HUES64 (cell line): ENCODE data around the gene GRK6.
A peak's percentile ranks its signal among the peaks of the same experiment; 100 is the strongest.

Experiments used
- H3K27ac ChIP-seq: 2 replicates; pipeline ENCODE4 v1.7.0; 2013; ENCODE audit warnings: low read depth, low read length, inconsistent platforms
- H3K27me3 ChIP-seq: 2 replicates; pipeline ENCODE4 v1.6.1; 2013; ENCODE audit warnings: mild to moderate bottlenecking, low read length; ENCODE audit not compliant: insufficient read depth
- H3K36me3 ChIP-seq: 2 replicates; pipeline ENCODE4 v1.6.1; 2013; ENCODE audit warnings: mild to moderate bottlenecking, low read length; ENCODE audit not compliant: insufficient read depth
- H3K4me1 ChIP-seq: 2 replicates; pipeline ENCODE4 v1.6.1; 2013; ENCODE audit warnings: mild to moderate bottlenecking, low read length, moderate library complexity; ENCODE audit not compliant: insufficient read depth
- H3K4me3 ChIP-seq: 2 replicates; pipeline ENCODE4 v1.5.1; 2013; ENCODE audit warnings: mild to moderate bottlenecking, low read length, moderate library complexity
- H3K9ac ChIP-seq: 2 replicates; pipeline ENCODE4 v1.6.1; 2013; ENCODE audit warnings: mild to moderate bottlenecking, low read depth, low read length
- H3K9me3 ChIP-seq: 2 replicates; pipeline ENCODE4 v1.6.1; 2013; ENCODE audit warnings: low read depth, low read length; ENCODE audit not compliant: insufficient read depth
- WGBS: fragments of 150-250, 120-280 bp; methylation state at CpG from one replicate; pipeline ENCODE4 v1.1.7; 2013; ENCODE audit warnings: missing lambda C conversion rate; 5-methylcytosine and 5-hydroxymethylcytosine counted together

The GRK6 gene

DNA sequence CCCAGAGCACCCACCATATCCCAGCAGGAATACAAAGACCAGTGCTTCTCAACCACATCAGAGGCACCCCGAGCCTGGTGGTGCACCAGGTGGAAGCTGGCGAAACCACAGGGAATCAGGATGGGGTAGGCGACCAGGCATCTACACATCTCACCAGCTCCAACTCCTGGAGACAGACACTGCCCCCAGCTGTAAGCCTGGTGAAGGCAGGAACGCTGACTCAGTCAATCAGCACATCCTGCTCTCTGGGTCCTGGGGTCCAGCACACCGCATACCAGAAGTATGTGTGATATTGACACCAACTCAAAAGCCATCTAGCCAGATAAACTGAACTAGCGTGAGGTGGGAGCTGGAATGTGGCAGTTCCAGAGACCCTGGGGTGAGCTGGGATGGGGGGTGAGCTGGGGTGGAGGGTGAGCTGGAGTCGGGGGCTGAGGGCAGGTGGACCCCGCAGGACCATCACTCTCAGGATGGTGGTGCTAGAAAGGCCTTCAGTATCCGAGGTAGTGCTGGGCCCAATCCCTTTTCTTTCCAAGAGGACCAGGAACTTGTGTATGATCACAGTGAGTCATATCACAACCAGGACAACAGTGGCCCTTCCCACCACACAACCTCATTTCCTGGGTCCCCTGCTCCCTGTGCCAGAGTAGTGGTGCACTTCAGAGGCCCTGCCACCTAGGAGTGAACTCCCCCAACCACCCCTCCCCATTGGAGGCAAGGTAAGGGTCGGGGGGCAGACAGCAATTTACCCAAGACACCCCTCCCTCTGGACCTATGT, 44.5 kb downstream of the GRK6 start:
- WGBS = 88% methylated on average over 10 of the region's 10 CpGs
- Histone ChIP-seq H3K27ac (no peak overlapping the region), H3K36me3 (peaks cover 60% of the 10 kb centered on the region), H3K4me3 (peak overlapping the region; percentile 98; the same call in 1 of the 2 replicates), H3K4me1 (peaks cover 40% of the 10 kb centered on the region), H3K9me3 (no peaks in the 10 kb centered on the region), H3K9ac (no peak overlapping the region), H3K27me3 (no peaks in the 10 kb centered on the region)

DNA sequence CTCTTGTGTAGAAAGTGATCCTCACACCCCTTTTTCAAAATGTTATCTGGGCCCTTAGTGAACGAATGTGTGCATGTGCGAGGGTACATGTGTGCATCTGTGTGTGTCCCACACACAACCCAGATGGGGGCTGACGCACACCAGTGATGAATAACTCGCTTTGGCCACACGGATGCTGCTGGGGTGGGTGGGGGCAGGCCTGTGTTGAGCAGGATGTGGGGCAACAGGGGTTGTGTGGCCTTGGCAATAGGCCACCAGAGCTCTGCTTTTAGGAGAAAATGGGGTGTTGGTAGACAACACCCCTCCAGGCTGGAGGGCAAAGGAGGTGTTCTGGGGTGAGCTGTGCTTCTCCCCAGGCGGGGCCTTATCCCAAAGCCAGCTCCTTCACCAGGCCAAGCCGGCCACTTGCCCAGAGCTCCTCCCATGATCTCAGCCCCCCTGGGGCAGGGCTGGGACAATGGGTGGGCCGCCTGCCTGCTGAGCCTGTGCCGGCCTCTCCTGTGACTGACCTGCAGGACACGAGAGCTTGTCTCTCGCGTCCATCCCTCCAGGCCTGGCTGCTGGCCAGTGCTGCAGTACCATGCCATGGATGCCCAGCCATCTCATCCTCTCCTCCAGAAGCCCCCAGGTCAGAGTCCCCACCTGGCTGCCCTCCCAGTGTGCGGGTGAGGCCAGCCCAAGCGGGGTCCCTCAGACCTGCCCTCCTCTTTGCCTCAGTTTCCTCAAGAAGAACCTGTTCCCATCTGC, 45.3 kb downstream of the GRK6 start:
- peak overlapping the region; percentile 94 for H3K27ac ChIP-seq
- H3K9me3 ChIP-seq = no peaks in the 10 kb centered on the region
- peaks cover 52% of the 10 kb centered on the region for H3K36me3 ChIP-seq
- H3K4me1 ChIP-seq = peaks cover 40% of the 10 kb centered on the region
- H3K9ac ChIP-seq = peak overlapping the region; percentile 98
- H3K27me3 ChIP-seq = no peaks in the 10 kb centered on the region
- 63% methylated on average over 14 of the region's 14 CpGs for WGBS
- H3K4me3 ChIP-seq = peak overlapping the region; percentile 98

DNA sequence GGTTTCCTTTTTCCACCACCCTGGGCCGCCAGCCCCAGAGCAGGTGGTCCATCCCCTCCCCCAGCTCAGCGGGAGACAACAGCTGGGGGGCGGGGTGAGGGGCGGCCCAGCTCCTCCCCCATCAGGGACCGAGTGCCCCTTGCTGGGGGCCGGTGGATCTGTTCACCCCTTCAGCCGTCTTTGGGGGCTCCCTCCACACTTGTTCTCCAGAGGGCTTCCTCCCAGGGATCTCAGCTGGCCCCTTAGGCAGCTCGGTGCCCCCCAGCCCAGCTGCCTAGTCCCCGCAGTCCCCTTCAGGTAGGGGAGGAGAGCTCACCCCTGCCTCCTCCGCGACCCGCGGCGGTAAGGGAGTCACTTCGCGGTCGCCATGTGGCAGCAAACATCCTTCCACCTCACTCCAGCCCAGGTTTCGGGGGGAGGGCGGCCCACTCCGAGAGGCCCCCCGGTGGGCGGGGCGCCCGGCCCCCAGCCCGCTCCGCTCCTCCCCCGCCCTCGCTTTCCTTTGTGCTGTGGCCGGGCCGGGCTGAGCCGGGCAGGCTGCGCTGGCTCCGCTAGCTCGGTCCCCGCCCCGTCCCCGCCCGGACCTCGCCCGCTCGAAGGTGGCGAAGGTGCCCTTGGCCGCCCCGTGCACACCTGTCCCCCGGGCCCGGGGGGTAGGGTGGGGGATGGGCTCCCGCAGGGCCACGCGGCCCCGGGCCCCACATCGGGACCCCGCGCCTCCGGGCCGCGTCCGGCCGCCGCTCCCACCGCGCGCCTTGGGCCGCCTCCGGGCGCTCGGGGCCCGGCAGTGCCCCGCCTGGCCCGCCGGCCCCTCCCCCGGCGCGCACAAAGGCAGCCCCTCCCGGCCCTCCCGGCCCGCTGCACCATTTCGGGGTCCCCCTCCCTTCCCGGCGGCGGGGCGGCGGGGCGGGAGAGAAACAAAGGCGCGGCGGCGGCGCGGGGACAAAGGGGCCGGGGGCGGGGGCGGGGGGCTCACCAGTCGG, 46.3 kb downstream of the GRK6 start:
- H3K27ac ChIP-seq = peak overlapping the region; percentile 94
- H3K27me3 ChIP-seq = no peaks in the 10 kb centered on the region
- peak overlapping the region; percentile 98 for H3K9ac ChIP-seq
- H3K9me3 ChIP-seq = no peaks in the 10 kb centered on the region
- H3K4me1 ChIP-seq = peaks cover 40% of the 10 kb centered on the region
- H3K4me3 ChIP-seq = peak overlapping the region; percentile 98
- H3K36me3 ChIP-seq = peaks cover 42% of the 10 kb centered on the region
- WGBS = under 1% methylated on average over 93 of the region's 93 CpGs

DNA sequence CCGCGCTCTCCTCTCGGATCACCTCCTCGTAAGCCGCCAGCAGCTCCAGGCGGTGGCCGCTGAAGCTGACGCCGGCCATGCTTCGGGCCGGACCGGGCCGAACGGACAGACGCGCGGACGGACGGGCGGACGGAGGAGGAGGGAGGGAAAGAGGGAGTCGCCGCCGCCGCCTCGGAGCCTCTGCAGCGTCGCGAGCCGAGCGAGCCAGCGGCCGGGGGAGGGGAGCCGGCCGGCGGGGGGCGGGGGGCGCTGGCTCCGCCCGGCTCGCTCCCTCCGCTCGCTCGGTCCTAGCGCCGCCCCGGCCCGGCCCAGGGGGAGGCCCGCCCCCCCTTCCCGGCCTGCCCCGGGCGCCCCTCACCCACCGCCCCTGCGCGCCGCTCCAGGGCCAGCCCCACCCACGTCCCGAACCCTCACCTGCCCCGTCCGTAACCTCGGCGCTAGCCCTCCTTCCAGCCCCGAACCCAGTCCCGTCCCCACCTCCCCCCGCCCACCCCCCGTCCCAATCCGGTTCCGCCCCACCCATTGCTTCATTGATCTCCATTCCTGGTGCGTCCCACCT, 47.0 kb downstream of the GRK6 start, which contains the start of gene DBN1:
TSS of gene DBN1 (minus strand) at position 192 of the 559 bp plus-strand sequence. CDS start at position 79, 113 bp downstream.
- Histone ChIP-seq H3K9ac (peak within 1 kb of the TSS; percentile 98), H3K27ac (peak within 1 kb of the TSS; percentile 94), H3K36me3 (peaks cover 34% of the 10 kb centered on the region), H3K27me3 (no peaks in the 10 kb centered on the region), H3K4me3 (peak within 1 kb of the TSS; percentile 98), H3K4me1 (peaks cover 40% of the 10 kb centered on the region), H3K9me3 (no peaks in the 10 kb centered on the region)
- WGBS = under 1% methylated on average over 56 of the region's 69 CpGs

DNA sequence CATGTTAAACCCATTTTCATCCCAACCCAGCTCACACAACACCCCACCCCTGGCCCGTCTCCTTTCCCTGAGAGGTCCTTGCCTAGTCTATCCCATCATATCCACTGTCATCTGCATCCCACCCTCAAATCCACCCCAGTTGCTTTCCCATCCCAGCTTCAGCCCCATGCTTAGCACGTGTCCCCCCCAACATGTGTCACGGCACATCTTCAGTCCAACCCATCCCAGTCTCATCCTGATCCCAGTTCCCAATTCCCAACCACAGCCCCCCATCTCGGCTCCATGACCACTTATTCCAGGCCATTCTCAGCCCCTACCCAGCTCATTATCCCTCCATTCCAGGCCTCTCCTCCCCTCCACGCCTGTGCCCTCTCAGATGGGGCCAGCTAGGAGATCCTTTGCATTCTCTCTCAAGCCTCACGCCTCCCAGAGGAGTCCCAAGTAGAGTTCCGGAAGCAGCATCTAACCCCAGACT, 47.6 kb downstream of the GRK6 start:
- WGBS = 37% methylated on average over 7 of the region's 7 CpGs
- no peaks in the 10 kb centered on the region for H3K27me3 ChIP-seq
- H3K9me3 ChIP-seq = no peaks in the 10 kb centered on the region
- H3K4me3 ChIP-seq = peak overlapping the region; percentile 34
- H3K27ac ChIP-seq = no peak overlapping the region
- H3K36me3 ChIP-seq = peaks cover 29% of the 10 kb centered on the region
- H3K9ac ChIP-seq = no peak overlapping the region
- H3K4me1 ChIP-seq = peaks cover 40% of the 10 kb centered on the region

DNA sequence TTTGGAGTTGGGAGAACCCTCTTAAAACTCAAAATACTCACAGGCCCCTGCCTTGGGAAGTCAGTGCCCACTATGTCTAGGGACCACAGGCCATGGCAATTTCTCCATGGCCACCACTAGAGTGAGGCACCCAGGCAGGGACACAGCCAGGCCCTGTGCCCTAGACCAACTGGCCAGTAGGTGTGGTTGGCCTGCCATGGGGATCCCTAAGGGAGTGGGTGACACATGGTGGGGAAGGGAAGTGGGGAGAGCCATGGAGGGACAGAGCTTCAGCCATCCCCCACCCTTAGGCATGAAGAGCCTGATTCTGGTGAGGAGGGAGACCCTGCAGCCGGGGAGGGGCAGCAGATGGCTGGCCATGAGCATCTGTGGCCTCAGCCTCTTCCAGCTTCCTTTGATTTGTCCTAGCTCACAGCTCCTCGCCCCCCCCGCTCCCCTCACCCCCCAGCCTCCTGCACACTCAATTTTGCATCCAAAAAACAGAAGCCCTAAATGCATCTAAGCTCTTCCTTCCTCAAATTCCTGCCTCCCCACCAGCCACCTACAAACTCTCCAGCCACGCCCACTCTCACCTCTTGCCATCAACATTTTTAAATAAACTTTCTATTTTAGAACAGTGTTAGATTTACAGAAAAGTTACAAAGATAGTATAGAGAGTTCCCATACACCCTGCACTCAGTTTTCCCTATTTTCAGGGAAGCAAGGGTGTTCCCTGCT, 48.5 kb downstream of the GRK6 start:
- Histone ChIP-seq H3K36me3 (peaks cover 20% of the 10 kb centered on the region), H3K4me3 (no peak overlapping the region), H3K9ac (no peak overlapping the region), H3K4me1 (peaks cover 34% of the 10 kb centered on the region), H3K27ac (no peak overlapping the region), H3K27me3 (no peaks in the 10 kb centered on the region), H3K9me3 (no peaks in the 10 kb centered on the region)
- WGBS = 63% methylated on average over 4 of the region's 4 CpGs

DNA sequence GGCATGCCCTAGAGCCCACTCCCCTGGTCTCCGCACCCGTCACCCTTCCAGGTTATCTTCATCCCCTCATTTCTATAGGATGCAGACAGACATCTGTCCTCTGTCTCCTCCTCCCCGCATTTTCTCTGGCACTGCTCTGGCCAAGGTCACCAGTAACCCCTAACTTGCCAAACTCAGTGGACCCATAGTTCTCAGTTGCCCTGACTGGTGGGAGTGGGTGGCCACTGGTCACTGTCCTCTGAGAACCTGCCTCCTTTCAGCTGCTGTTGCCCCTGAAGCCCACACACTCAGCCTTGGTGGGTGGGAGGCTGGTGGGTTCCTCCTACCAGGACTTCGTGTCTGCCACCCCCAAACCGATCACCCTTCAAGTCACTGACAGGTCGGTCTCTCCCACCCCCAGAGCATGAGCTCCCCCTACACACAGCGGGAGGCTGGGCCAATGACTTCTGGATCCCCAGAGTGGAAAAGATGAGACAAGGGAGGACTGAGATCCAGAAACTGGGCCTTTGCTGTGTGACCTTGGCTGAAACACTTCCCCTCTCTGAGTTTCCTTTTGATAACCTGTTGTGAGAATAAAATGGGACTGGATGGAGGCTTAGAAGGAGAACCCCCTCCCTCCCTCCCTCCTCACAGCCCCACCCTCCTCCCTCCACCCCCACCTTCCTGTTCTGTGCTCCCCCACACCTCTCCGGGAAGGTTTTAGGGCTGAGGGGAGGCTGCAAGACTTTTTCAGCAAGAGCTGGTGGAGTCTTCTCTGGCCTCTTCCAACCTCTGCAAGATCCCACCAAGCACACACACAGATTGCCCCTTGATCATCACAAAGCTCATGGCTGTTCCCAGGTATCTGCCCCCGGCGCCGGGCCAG, 49.3 kb downstream of the GRK6 start:
- Histone ChIP-seq H3K4me3 (no peak overlapping the region), H3K9ac (no peak overlapping the region), H3K9me3 (no peaks in the 10 kb centered on the region), H3K36me3 (peaks cover 15% of the 10 kb centered on the region), H3K27me3 (no peaks in the 10 kb centered on the region), H3K27ac (no peak overlapping the region), H3K4me1 (peaks cover 27% of the 10 kb centered on the region)
- 69% methylated on average over 6 of the region's 11 CpGs for WGBS

DNA sequence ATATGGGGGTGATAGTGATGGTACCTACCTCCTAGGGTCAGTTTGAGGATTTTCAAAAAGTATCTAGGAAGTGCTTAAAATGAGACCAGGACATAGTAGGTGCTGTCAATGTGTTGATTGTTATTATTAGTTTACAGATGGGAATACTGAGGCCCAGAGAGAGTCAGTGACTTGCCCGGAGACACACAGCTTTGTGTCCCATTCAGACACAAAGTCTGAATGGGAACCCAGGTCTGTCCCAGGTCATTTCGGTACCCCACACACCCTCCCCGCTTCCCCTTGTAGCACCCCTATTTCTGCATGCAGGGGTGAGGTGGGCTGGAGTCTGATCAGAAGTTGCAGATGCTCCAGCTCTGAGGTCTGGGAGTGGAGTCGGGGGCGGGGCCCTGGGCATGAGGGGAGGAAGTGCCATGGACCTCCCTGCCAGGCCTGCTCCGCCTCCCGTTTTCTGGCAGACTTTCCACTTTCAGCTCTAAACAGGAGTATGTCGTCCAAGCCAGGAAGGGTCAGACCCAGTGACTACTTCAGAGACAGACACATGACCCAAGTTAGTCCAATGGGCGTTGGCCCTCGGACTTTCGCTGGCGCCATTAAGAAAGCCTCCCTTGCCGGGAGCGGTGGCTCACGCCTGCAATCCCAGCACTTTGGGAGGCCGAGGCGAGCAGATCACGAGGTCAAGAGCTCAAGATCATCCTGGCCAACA, 50.2 kb downstream of the GRK6 start:
- Histone ChIP-seq H3K9ac (no peak overlapping the region), H3K27me3 (no peaks in the 10 kb centered on the region), H3K4me1 (peaks cover 19% of the 10 kb centered on the region), H3K27ac (no peak overlapping the region), H3K36me3 (peaks cover 10% of the 10 kb centered on the region), H3K4me3 (no peak overlapping the region), H3K9me3 (no peaks in the 10 kb centered on the region)
- 85% methylated on average over 18 of the region's 18 CpGs for WGBS
